K562 (cell line): ENCODE data around the gene DLST. TPM values are rescaled to one million over a fixed set of nuclear protein-coding genes. Genes with fewer than 3 reads are reported as not detected.

Source experiments
- ATAC-seq: fragments of 200-7000 bp; cut with Tn5 transposase; 3 replicates; pipeline ENCODE4 v1.9.1; 2020; ENCODE audit warnings: moderate library complexity
- BruUV-seq: library from RNA; stranded (reverse); fragments of 400-500 nt; replicated peaks from 2 replicates; lab custom pipeline; 2021; lab: Mats Ljungman, UMichigan
- CTCF ChIA-PET: fragments of 300-600 bp; formaldehyde crosslinking; extraction: SDS; loops from one replicate; lab custom pipeline; 2021; ENCODE audit warnings: low intra/inter-chr PET ratio; lab: Yijun Ruan, JAX
- POLR2A ChIA-PET: fragments of 300-600, 350-650 bp; sonication (Branson Sonifier 250); formaldehyde crosslinking; extraction: SDS; loops from one replicate; lab custom pipeline; 2021; ENCODE audit warnings: antibody characterized with exemption, inconsistent platforms; lab: Yijun Ruan, JAX
- DNase-seq, 4 experiments: peaks; one replicate each; pipeline versions ENCODE4 v3.0.0 to v3.0.0-alpha.2; 2011 to 2018; ENCODE audit warnings: low spot score in 3 of 4, mixed read lengths in 3 of 4; ENCODE audit errors: extremely low read depth in 1 of 4
- FAIRE-seq: peaks from 2 replicates; lab custom pipeline; 2011; peaks lifted over from hg19 to GRCh38; lab: Jason Lieb, UNC
- H2AFZ ChIP-seq: 2 replicates; pipeline ENCODE4 v1.6.0; 2011; ENCODE audit warnings: low read depth, low read length, control low read depth, inconsistent platforms
- H3K27ac ChIP-seq: fragments of 200-600 bp; 3 replicates; pipeline ENCODE4 v1.8.0; 2011; ENCODE audit warnings: low read depth, mild to moderate bottlenecking, control low read depth, inconsistent platforms, low read length, moderate library complexity, mixed read lengths; ENCODE audit errors: extremely low read depth
- H3K27me3 ChIP-seq, 2 experiments: fragments of 300-600 bp in 1 of 2; 2 replicates in 1 of 2; 3 replicates in 1 of 2; pipeline versions ENCODE4 v1.6.0 to v1.8.0; 2011; ENCODE audit warnings: inconsistent platforms in 2 of 2, low read length in 2 of 2, mild to moderate bottlenecking in 1 of 2, mixed read lengths in 1 of 2, moderate library complexity in 1 of 2; ENCODE audit not compliant: control insufficient read depth in 2 of 2, insufficient read depth in 2 of 2
- H3K36me3 ChIP-seq: fragments of 300-600 bp; 3 replicates; pipeline ENCODE4 v1.8.0; 2011; ENCODE audit warnings: mild to moderate bottlenecking, low read length, inconsistent platforms; ENCODE audit not compliant: control insufficient read depth, insufficient read depth
- H3K4me1 ChIP-seq, 2 experiments: fragments of 200-600 bp in 1 of 2; replicated peaks in 1 of 2; 2 replicates in 1 of 2; 3 replicates in 1 of 2; pipeline versions ENCODE4 v1.5.1 to v1.8.0; 2011; ENCODE audit warnings: inconsistent platforms in 2 of 2, low read length in 2 of 2, mild to moderate bottlenecking in 1 of 2, mixed read lengths in 1 of 2, moderate library complexity in 1 of 2; ENCODE audit not compliant: control insufficient read depth in 2 of 2, insufficient read depth in 2 of 2
- H3K4me2 ChIP-seq: 2 replicates; pipeline ENCODE4 v1.6.1; 2011; ENCODE audit warnings: low read length, control low read depth, inconsistent platforms, mixed read lengths; ENCODE audit not compliant: insufficient read depth
- H3K4me3 ChIP-seq: fragments of 200-600 bp; sonication (generic), shearing (Covaris generic); 2 replicates; pipeline ENCODE4 v1.5.1; 2016; ENCODE audit warnings: control low read depth, inconsistent platforms
- H3K79me2 ChIP-seq: fragments of 200-600 bp; 3 replicates; pipeline ENCODE4 v1.8.0; 2011; ENCODE audit warnings: low read length, inconsistent platforms; ENCODE audit not compliant: control insufficient read depth, insufficient read depth
- H3K9ac ChIP-seq, 2 experiments: 2 replicates each; pipeline versions ENCODE4 v1.6.0 to v1.6.1; 2011; ENCODE audit warnings: low read depth in 2 of 2, low read length in 2 of 2, control low read depth in 1 of 2, inconsistent platforms in 1 of 2, mild to moderate bottlenecking in 1 of 2, mixed read lengths in 1 of 2; ENCODE audit not compliant: insufficient read depth in 1 of 2
- H3K9me1 ChIP-seq: one replicate; pipeline ENCODE4 v1.6.0; 2011; ENCODE audit warnings: inconsistent platforms, mild to moderate bottlenecking, low read length, moderate library complexity; ENCODE audit not compliant: control insufficient read depth, insufficient read depth
- H3K9me3 ChIP-seq: replicated peaks from 2 replicates; pipeline ENCODE4 v1.5.1; 2011; ENCODE audit warnings: low read depth, low read length, inconsistent platforms; ENCODE audit not compliant: control insufficient read depth, insufficient read depth
- H4K20me1 ChIP-seq: replicated peaks from 2 replicates; pipeline ENCODE4 v1.6.1; 2011; ENCODE audit warnings: low read length, inconsistent platforms, mixed read lengths; ENCODE audit not compliant: control insufficient read depth, insufficient read depth
- ARID2 ChIP-seq: fragments of 450-650 bp; IDR thresholded peaks from 2 replicates; pipeline ENCODE4 v1.6.1; 2017; ENCODE audit warnings: antibody characterized with exemption, mild to moderate bottlenecking
- CREB5 ChIP-seq: fragments of 250-450 bp; sonication (Bioruptor Pico); IDR thresholded peaks from 2 replicates; pipeline ENCODE4 v1.5.0; 2020; ENCODE audit warnings: mild to moderate bottlenecking
- E2F5 ChIP-seq: sonication (generic); formaldehyde crosslinking; IDR thresholded peaks from 2 replicates; pipeline ENCODE4 v1.8.0; 2022; ENCODE audit warnings: mild to moderate bottlenecking, missing genetic modification reagents
- FOXM1 ChIP-seq, 2 experiments: fragments of 450-650 bp in 1 of 2; sonication (generic) in 1 of 2; formaldehyde crosslinking in 1 of 2; IDR thresholded peaks; 2 replicates each; pipeline versions ENCODE4 v1.6.1 to v1.9.0; 2017 to 2022; ENCODE audit warnings: low read depth in 2 of 2, mild to moderate bottlenecking in 2 of 2, missing genetic modification reagents in 1 of 2, moderate library complexity in 1 of 2
- GABPA ChIP-seq: fragments of 200-800 bp; sonication (Bioruptor generic); conservative IDR thresholded peaks from 2 replicates; pipeline ENCODE4 v1.6.1; 2016; ENCODE audit warnings: low read depth, missing genetic modification characterization, missing compliant biosample characterization
- HDAC8 ChIP-seq: fragments of 450-650 bp; IDR thresholded peaks from 2 replicates; pipeline ENCODE4 v1.6.1; 2016; ENCODE audit warnings: mild to moderate bottlenecking, missing genetic modification characterization, moderate library complexity, missing compliant biosample characterization
- ILK ChIP-seq: fragments of 450-650 bp; IDR thresholded peaks from 2 replicates; pipeline ENCODE4 v1.6.1; 2016; ENCODE audit warnings: missing genetic modification characterization, low read depth, mild to moderate bottlenecking, missing compliant biosample characterization, moderate library complexity, borderline replicate concordance
- JUND ChIP-seq, 2 experiments: IDR thresholded peaks; 2 replicates in 1 of 2; 3 replicates in 1 of 2; pipeline ENCODE4 v1.6.1; 2011; ENCODE audit warnings: borderline replicate concordance in 2 of 2, low read depth in 2 of 2, low read length in 2 of 2, improper control_type of control experiment in 1 of 2, missing biosample characterization in 1 of 2, missing genetic modification characterization in 1 of 2, missing genetic modification reagents in 1 of 2
- MAFF ChIP-seq: IDR thresholded peaks from 2 replicates; pipeline ENCODE4 v1.6.1; 2012; ENCODE audit warnings: low read length, improper control_type of control experiment
- MTA2 ChIP-seq: fragments of 450-650 bp; IDR thresholded peaks from 2 replicates; pipeline ENCODE4 v1.6.1; 2016; ENCODE audit warnings: low read depth
- PRMT5 ChIP-seq: sonication (generic); formaldehyde crosslinking; IDR thresholded peaks from 2 replicates; pipeline ENCODE4 v1.5.0; 2020; ENCODE audit warnings: missing genetic modification reagents
- PYGO2 ChIP-seq: fragments of 450-650 bp; IDR thresholded peaks from 2 replicates; pipeline ENCODE4 v1.6.1; 2016; ENCODE audit warnings: mild to moderate bottlenecking, missing genetic modification characterization, moderate library complexity, missing compliant biosample characterization
- ZC3H4 ChIP-seq: sonication (generic); formaldehyde crosslinking; IDR thresholded peaks from 2 replicates; pipeline ENCODE4 v1.9.0; 2021; ENCODE audit warnings: missing genetic modification reagents, borderline replicate concordance
- ZC3H8 ChIP-seq: fragments of 450-650 bp; IDR thresholded peaks from 2 replicates; pipeline ENCODE4 v1.6.1; 2017
- ZNF121 ChIP-seq: sonication (generic); formaldehyde crosslinking; conservative IDR thresholded peaks from 2 replicates; pipeline ENCODE4 v1.8.0; 2022; ENCODE audit warnings: missing genetic modification reagents
- ZNF57 ChIP-seq: fragments of 450-650 bp; formaldehyde crosslinking; IDR thresholded peaks from 2 replicates; pipeline ENCODE4 v1.4.0; 2020; ENCODE audit warnings: mild to moderate bottlenecking, moderate library complexity
- WGBS: fragments of 100-300 bp; shearing (Covaris generic); methylation state at CpG from one replicate; pipeline ENCODE4 v1.1.6; 2016; ENCODE audit warnings: low coverage, mixed read lengths; ENCODE audit not compliant: insufficient coverage; ENCODE audit errors: missing lambda C conversion rate; 5-methylcytosine and 5-hydroxymethylcytosine counted together
- in situ Hi-C: fragments of 300-500 bp; cut with MboI; formaldehyde crosslinking; loops from 4 replicates; pipeline ENCODE4 v1.15.0; 2018; ENCODE audit warnings: inconsistent platforms, mixed read lengths
- intact Hi-C: fragments of 100-400 bp; cut with micrococcal nuclease; formaldehyde crosslinking; loops from 2 replicates; pipeline ENCODE4 v1.14.2; 2022
- polyA plus RNA-seq, 8 experiments: library from polyadenylated mRNA; depleted of rRNA in 4 of 8; stranded (reverse) in 5 of 8; unstranded in 3 of 8; fragments of >200 nt; fragmentation: Nextera tagmentation in 2 of 8; fragmentation: Illumina TruSeq in 1 of 8; extraction: Ambion mirVana in 2 of 8; extraction: Trizol in 1 of 8; gene quantifications; 2 replicates each; pipeline versions ENCODE4 v1.2.1 to v1.2.3, GENCODE V29; 2011 to 2014; ENCODE audit warnings: inconsistent platforms in 1 of 8, missing spikeins in 1 of 8
- total RNA-seq, 7 experiments: library from RNA; depleted of rRNA in 6 of 7; stranded (reverse); fragments of >200 nt in 6 of 7; fragmentation: Illumina TruSeq in 2 of 7; extraction: Trizol in 2 of 7; gene quantifications; 2 replicates each; pipeline versions ENCODE4 v1.2.1 to v1.2.3, GENCODE V29; 2011 to 2021; ENCODE audit warnings: low replicate concordance in 1 of 7

The DLST gene
- total and polyA plus RNA-seq, 9 of the 15 experiments (the other 6 are each of a cell fraction or from before 2014, with no cell fraction given), result 3.0 to 73.7 (median 45.4) TPM

- Histone ChIP-seq H3K4me1 (peaks cover 0 to 30% of the 10 kb centered on the region in 2 experiments; a peak in 3 of 5 replicates), H4K20me1 (no peaks in the 10 kb centered on the region), H3K27me3 (no peaks in the 10 kb centered on the region), H3K9me1 (no peaks in the 10 kb centered on the region), H3K36me3 (no peaks in the 10 kb centered on the region), H3K27ac (no peak overlapping the region), H2AFZ (no peak overlapping the region), H3K4me3 (no peak overlapping the region), H3K79me2 (no peaks in the 10 kb centered on the region; the same call in 2 of the 3 replicates), H3K4me2 (no peak overlapping the region), H3K9me3 (no peaks in the 10 kb centered on the region), H3K9ac (peak overlapping the region in 1 of 2 experiments; percentile 55; a peak in 1 of 4 replicates)
- no TSS peak for BruUV-seq
- DNase-seq (no peak), ATAC-seq (no peak), FAIRE-seq (no peak)
- intact Hi-C loops (no loop called here), in situ Hi-C loops (no loop called here)
- ChIA-PET CTCF (interaction anchor here (1.4 kb wide), 1 partner anchor 168 kb away, joined by 4 read pairs; no protein-coding TSS in a partner anchor), POLR2A (interaction anchor here (0.9 to 1.0 kb wide), 2 partner anchors 20 to 143 kb away, joined by 3 to 4 read pairs; partner anchors contain the start of gene ACYP1)
- WGBS, result 95% methylated on average over 8 of the region's 19 CpGs
- no peak for TF ChIP-seq ZC3H4
- no peak for TF ChIP-seq E2F5 (CRISPR knock-in tag)
- TF ChIP-seq ARID2, result no peak
- TF ChIP-seq CREB5, result no peak
- TF ChIP-seq PRMT5 (CRISPR knock-in tag), result no peak
- TF ChIP-seq GABPA, result no peak
- TF ChIP-seq FOXM1 (IDR thresholded peaks at IDR 0.05; ENCODE audit: low read depth), result no peak
- no peak for TF ChIP-seq FOXM1 (CRISPR knock-in tag; IDR thresholded peaks at IDR 0.05; ENCODE audit: low read depth)
- TF ChIP-seq MAFF, result no peak
- no peak for TF ChIP-seq ZC3H8
- no peak for TF ChIP-seq ZNF57
- TF ChIP-seq MTA2, result no peak
- TF ChIP-seq JUND (IDR thresholded peaks at IDR 0.05; ENCODE audit: borderline replicate concordance, low read depth, low read length), result no peak
- TF ChIP-seq JUND (tag; IDR thresholded peaks at IDR 0.05; ENCODE audit: borderline replicate concordance, low read depth, low read length), result no peak
- TF ChIP-seq ZNF121 (CRISPR knock-in tag), result no peak
- TF ChIP-seq PYGO2 (tag), result no peak
- TF ChIP-seq HDAC8 (tag), result no peak
- TF ChIP-seq ILK (tag), result no peak
Observed at GRCh38 chr14:74921053-74921620, 39.4 kb downstream of the DLST start.
